ENCODE data around the gene YTHDF1.
"Not testable (repeated sequence)": the region's sequence is repeated elsewhere in the genome, so short reads cannot be mapped to it uniquely, and the experiment has no call there.

The YTHDF1 gene

DNA sequence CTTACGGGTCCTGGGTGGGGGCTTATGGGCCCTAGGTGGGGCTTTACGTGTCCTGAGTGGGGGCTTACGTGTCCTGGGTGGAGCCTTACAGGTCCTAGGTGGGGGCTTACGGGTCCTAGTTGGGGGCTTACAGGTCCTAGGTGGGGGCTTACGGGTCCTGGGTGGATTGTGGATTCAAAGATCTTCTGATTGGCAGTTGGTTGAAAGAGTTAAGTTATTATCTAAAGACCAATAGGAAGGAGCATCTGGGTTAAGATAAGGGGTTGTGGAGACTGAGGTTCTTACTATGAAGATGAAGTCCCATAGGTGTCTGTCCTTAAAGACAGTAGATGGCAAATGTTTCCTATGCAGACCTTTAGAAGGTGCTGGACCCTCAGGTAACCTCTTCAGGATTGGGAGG lies 11.3 kb upstream of the YTHDF1 start:
- no peak for DNase-seq (ENCODE audit: low read depth in 2 of 2)

DNA sequence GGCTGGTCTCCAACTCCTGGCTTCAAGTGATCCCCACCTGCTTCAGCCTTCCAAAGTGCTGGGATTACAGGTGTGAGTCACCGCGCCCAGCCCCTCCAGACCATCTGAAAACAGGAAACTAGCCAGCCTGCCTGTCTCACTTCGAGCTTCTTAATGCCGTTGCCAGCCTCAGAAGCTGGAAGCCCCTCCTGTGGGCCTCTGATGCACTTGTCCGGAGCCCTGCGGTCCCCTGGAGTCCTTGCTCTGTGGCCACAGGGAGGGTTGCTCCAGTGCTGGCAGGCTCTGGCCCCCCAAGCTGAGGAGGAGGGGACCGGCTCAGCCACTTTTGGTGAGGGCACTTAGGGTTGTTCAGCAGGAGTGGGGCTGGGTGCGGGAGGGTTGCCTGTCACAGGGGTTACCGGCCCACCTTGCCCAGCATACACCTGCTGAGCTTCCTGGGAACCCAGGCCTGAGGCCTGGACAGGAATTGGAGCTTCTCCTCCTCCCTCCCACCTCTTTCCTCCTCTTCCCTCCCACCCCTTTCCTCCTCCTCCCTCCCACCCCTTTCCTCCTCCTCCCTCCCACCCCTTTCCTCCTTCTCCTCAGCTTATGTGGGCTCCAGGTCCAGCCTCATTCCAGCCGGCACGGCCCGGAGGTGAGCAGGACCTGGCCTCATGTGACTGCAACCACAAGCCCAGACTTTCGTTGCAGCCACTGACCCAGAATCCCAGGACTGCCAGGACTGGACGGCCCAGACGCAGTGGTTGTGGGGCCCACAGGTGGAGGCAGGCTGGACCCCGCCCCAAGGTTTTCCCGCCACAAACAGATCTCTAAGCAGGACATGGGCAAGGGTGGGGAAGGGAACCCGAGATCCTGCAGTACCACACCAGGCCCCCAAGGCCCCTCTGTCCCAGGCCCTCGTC lies 10.4 kb upstream of the YTHDF1 start:
- no peak for DNase-seq (ENCODE audit: low read depth in 2 of 2)

DNA sequence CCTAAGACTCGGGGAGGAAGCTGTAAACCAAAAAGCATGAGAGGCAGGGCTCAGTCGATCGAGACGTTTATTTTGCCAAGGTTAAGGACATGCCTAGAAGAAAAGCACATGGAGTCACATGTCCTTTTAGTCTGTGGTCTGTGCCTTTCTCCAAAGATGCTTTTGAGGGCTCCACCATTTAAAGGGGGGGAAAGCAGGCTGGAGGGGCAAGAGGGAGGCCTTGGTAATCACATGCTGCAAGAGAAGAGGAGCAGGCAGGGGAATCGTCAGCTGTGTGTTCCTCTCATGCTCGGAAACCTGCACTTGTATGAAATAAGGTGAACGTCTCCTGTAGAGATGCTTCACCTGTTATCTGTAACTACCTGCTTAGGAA lies 9.1 kb upstream of the YTHDF1 start:
- DNase-seq (ENCODE audit: low read depth in 2 of 2) = no peak

DNA sequence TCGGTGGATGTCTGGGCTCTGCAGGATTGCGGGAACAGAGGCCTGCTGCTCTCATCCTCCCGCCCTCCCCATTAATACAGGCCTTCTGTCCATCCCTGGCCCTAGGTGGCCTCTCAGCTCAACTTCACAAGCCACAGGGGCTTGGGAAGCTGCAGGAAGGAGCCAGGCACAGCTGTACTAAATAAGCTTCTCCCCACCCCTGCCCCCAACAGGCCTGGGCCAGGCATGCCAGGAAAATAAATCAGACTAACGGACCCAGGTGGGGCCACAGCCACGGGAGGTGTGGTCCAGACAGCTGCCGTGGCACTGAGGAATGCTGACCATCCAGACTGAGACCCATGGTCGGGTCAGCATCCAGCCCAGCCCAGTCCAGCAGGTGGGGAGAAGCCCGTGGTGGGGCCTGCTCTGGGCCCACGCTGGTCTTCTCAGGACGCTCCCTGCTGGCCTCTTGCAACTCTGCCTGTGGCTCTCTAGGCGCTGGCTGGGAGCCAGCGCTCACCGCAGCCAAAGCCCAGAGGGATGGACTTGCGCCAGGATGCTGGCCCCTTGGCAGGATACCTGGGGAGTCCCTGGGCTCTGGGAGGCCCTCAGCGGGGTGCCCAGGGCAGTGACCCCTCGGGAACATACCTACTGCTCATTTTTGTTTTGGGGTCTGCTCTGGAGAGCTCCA lies 8.6 kb upstream of the YTHDF1 start:
- no peak for DNase-seq (ENCODE audit: low read depth in 2 of 2)

DNA sequence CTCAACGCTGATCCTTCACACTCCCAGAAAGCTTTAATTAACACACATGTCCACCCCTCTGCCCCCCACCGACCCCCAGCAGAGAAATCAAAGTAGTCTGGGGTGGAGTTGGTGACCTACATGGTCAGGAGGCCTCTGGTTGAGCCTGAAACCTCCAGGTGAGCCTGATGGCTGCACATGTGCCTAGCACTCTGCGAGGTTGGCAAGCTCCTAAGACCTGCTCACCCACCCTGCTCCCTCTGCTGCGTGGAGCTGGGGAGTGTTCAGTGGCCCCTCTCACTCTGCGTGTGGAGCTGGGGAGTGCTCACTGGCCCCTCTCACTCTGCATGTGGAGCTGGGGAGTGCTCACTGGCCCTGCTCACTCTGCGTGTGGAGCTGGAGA lies 7.9 kb upstream of the YTHDF1 start:
- no peak for DNase-seq (ENCODE audit: low read depth in 2 of 2)

DNA sequence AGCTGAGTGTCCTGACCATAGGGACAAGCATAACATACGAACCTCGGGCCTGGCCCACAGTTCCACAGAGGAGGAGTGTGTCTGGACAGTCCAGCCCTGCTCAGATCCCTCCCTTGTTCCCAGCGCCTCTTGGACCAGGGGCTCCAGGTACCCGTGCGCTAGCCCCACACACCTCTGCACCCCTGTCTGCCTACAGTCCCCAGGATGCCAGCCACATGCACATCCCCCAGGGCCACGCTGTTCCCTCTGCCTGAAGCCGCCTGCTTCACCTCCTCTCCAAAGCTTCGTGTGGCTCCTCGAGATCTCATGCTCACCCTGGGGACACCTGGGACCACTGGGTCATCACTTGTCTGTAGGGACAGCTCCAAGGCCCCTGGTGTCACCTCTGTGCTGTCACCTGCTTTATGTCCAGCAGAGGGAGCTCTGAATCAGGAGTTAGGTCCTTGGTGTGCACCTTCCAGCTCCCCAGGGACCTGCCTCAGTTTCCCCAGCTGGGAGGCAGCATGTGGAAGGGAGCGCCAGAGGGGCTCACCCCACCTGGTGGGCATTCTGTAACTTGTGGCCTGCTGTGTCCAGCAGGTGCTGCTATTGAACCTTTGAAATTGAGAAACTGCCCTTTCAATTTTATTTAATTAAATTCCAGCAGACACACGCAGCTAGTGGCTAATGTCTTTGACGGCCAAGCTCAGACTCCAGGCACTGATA lies 7.3 kb upstream of the YTHDF1 start:
- DNase-seq (ENCODE audit: low read depth in 2 of 2) = peak; percentile 22 to 36

DNA sequence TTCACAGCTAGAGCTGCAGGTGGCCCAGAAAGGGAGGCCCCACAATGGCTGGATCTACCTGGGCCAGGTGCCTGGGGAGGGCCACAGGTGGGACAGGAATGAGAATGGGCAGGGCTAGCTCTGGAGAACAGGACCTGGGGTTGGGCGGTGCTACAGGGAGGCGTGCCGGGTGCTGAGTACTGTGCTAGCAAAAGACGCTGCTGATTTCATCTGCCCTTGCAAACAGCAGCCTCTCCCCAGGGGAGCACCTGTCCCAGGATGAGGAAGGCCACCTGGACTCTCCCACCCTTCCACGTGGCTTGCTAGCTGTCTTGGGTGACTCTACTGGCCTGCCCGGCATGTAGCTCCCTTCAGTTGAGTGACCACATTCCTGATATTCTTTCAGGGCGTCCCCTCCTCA lies 6.6 kb upstream of the YTHDF1 start:
- no peak for DNase-seq (ENCODE audit: low read depth in 2 of 2)

DNA sequence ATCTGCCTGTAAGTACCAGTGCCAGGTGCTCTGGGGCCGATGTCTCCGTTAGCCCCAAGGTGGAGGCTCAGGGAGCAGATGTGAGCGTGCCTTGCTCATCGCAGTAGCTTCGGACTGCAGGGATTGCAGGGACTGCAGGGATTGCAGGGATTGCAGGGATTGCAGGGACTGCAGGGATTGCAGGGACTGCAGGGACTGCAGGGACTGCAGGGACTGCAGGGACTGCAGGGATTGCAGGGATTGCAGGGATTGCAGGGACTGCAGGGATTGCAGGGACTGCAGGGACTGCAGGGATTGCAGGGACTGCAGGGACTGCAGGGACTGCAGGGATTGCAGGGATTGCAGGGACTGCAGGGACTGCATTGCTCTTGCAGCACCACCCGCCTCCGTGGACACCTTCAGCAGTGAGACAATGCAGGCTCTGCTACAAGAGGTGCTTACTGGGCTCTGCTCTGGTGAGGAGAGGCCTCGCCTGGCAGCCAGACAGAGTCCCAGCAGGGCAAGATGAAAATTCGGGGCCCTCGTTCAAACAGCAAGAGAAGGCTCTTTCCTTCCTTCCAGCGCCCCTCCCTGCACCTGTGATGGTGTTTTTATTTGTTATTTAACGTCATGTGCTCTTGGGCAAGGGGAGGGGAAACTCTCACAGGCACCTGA lies 5.6 kb upstream of the YTHDF1 start:
- not testable (repeated sequence) for DNase-seq (ENCODE audit: low read depth in 2 of 2)

DNA sequence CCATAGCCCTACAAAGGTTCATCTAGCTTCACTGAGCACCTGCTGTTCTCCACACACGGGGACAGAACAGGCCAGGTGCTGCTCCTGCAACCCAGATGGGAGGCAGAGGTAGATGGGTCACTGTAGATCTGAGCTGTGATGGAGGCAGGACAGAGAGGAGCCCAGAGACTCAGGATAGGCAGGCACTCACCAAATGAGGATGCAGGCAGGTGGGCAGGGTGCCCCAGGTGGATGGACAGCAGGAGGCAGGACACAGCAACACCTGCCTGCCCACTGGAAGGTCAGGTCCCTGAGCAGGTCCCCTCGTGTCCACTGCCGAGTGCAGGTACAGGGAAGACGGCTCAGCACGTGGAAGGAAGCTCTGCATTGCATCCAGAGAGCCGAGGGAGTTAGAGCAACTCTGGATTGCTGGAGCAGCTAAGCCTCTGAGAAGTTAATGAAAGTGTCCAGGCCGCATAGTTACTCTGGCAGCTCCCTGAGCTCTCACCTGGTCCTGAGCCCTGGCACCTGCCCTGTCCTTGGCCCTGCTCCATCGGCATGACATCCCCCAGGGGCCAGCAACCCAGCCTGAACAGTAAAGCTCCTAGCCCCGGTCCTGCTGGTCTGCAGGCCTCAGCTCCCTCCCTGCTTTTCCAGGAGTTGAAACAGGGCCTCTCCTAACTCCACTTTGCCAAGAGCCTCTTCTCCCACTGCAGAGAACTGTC lies 4.9 kb upstream of the YTHDF1 start:
- DNase-seq (ENCODE audit: low read depth in 2 of 2) = no peak

DNA sequence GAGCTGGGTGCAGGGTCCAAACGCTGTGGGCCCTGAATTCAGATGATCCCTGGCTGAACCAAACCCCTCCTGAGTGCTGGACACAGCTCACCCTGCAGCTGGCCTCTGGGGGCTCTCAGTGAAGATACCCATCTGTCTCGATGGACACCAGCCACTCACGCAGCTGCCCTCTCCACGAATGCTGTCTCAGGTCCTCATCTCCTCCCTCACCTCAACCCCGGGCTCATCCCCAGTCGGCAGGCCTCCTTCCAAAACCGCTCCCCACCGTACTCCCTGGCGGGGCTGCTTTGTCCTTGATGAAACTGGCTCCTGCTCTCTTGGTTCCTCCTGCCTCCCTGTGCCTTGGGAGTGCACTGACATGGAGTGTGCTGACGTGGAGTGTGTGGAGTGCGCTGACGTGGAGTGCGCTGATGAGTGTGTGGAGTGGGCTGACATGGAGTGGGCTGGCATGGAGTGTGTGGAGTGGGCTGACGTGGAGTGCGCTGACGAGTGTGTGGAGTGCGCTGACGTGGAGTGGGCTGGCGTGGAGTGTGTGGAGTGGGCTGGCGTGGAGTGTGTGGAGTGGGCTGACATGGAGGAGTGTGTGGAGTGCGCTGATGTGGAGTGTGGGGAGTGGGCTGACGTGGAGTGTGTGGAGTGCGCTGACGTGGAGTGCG lies 4.1 kb upstream of the YTHDF1 start:
- no peak for DNase-seq (ENCODE audit: low read depth in 2 of 2)

DNA sequence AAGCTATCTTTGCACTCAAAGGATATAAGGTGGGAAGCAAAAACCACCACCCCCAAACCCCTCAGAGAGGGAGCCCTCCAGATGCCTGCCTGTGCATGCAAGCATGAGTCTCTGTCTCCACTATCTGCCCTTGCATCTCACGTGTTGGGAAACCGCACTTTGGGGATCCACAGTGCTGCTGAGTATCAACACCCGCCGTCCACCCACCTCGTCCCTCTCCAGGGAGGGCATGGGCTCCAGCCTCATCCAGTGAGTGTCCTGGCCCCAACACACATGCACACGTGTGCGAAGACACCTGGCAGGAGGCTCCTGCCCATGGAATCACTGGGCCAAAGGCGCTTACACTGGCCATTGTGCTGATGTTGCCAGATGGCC lies 3.5 kb upstream of the YTHDF1 start:
- no peak for DNase-seq (ENCODE audit: low read depth in 2 of 2)

DNA sequence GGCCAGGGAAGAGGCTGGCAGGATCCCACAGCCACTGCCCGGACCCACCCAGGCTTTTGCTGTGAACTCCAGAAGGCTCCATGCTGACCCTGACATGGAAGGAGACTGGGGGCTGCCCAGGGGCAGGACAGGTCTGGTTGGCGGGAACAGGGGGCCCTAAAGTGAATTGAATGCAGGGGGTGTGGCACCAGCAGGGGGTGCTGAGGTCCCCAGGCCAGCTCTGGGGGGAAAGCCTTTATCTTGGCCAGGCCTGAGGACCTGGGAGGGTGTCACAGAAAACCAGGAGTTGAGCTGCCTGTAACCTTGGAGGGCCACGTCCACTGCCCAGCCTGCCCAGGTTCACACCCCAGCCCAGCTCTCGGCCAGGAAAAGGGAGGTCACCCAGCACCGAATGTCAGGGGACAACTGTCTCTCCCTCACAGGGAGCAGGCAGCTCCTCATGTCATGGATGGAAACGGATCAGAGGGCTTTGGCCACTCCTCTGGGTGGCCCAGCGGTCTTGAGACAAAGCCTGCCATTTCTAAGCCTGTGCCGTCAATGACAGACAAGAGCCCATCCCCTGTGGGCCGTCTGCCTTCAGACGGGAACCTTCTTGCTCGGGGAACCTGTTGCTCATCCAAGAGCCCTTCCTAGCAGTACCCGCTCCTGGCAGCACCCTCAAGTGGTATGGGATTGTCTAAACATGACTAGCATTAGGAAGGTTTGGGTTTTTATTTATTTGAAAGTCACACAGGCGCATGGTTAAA lies 2.9 kb upstream of the YTHDF1 start:
- DNase-seq (ENCODE audit: low read depth in 2 of 2) = no peak

DNA sequence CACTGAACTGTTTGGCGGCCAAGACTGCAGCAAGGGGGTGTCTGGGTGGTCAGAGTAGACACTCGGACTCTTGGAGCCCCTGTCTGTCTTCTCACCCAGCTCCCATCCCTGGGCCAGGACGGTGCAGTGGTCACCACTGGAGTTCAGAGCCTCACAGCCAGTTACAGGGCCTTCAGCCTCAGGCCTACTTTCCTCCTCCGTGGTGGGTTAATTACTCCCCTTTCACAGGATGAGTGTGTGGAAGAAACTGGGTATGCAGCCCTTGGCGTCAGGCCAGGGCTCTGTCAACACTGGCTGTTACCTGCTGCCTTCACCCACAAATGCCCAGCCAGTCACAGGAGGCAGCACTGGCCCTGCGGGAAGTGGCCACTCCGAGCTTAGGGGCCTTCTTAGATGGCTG lies 1.8 kb upstream of the YTHDF1 start:
- no peak for DNase-seq (ENCODE audit: low read depth in 2 of 2)

DNA sequence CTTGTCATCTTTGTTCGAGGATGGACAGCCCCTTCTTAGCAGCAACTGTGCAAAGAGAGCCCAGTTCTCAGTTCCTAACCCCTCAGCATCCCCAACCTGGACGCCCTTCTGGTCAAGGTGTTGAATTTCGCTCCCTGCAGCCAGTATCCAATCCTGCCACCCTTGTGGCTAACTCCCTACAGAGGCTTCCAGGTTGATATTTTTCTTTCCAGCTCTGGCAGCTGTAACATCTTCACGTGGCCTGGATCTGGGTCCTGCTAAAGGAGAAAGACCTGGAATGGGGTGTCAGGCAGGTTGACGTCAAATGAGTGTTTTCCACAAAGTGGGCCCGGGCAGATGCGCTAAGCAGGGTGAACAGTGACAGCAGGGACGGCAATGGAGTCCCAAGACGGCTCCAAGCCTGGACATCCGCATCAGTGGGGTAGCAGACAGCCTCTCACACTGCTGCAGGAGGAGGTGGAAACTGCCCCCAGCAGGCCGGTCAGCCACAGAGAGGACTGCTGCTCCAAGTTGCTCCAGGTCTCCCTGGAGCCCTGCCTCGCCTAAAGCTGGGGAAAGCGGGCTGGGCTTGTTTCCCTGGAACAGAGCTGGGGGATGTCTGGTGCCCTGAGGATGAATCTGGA lies 1.0 kb upstream of the YTHDF1 start:
- DNase-seq (ENCODE audit: low read depth in 2 of 2) = no peak

DNA sequence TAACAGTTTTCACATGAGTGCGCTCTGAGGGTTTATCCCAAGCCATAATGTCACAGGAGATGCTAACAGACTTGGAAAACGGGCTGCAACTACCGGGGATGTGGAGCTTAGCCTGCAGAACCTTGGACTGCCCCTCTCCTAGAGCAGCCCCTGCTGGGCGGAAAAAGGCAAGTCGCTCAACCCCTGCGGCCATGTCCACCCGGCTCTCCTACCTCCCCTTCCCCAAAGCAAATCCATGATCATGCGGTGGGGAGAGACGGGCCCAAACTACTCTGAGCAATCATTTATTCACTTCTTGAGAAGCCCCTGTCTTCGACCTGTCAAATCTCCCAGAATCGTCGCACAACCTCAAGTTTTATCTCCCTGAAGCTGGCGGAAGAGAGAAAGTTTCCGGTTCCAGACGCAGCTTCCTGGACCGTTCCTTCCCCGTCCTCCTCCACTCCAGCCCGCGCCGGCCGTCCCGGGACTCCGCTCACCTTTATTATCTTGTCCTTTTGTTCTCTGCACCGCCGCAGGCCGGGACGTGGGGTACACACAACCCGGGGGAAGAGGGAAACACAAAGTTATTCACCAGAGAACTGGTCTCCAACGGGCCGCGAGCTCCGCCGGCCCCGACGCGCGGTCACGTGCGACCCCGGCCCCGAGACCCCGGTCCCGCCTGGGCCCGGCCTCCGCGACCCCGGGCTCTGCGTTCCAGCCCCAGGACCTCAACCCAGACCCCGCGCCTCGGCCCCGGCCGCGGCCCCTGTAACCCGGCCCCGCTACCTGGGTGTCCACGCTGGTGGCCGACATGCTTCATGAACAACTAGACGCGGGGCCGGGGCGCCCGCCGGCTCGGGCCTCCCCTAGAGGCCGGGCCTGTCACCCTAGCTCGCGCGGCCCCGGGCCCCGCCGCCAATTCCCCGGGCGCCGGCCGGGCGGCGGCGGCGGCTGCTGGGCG lies 560 bp downstream of the YTHDF1 start:
- no peak for DNase-seq (ENCODE audit: low read depth in 2 of 2)

DNA sequence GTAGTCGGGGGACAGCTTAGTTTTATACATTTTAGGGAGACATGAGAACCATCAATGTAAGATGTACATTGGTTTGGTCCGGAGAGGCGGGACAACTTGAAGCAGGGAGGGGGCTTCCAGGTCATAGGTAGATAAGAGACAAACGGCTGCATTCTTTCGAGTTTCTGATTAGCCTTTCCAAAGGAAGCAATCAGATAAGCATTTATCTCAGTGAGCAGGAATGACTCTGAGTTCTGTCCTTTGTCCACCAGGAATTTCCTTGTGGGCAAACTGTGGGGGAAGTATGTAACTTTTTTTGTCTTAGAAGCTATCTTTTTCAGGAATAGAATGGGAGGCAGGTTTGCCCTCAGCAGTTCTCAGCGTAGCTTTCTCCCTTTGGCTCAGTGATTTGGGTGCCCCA lies 1.4 kb downstream of the YTHDF1 start:
- DNase-seq (ENCODE audit: low read depth in 2 of 2) = no peak

DNA sequence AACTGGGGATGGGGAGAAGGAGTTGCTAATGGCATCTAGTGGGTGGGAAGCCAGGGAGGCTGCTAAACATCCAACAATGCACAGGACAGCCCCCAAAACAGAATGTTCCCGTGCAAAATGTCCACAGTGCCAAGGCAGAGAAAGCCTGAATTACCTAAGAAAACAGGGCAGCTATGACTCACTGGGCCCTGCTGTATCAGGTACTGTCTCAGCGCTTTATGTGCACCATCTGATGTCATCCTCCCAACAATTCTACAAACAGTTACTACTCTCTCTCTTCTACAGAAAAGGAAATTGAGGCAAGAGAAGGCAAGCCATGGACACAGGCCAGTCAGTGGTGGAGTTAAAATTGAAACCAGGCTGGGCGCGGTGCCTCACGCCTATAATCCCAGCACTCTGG lies 3.1 kb downstream of the YTHDF1 start:
- no peak for DNase-seq (ENCODE audit: low read depth in 2 of 2)

DNA sequence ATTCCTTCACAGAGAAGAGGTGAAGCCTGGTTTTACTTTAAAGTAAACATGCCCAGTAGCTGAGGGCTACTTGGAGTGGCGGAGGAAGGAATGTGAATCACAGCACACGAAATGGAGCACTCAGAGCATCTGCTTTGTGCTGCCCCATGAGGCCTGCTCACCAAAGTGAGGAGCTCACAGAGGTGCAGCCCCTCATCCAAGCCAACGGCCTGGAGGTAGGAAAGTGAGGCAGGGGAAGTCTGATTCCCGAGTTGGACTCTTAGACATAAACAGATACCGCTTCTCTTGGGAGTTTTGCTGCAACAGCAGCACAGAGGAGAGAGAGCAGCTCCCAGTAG lies 3.6 kb downstream of the YTHDF1 start:
- no peak for DNase-seq (ENCODE audit: low read depth in 2 of 2)

DNA sequence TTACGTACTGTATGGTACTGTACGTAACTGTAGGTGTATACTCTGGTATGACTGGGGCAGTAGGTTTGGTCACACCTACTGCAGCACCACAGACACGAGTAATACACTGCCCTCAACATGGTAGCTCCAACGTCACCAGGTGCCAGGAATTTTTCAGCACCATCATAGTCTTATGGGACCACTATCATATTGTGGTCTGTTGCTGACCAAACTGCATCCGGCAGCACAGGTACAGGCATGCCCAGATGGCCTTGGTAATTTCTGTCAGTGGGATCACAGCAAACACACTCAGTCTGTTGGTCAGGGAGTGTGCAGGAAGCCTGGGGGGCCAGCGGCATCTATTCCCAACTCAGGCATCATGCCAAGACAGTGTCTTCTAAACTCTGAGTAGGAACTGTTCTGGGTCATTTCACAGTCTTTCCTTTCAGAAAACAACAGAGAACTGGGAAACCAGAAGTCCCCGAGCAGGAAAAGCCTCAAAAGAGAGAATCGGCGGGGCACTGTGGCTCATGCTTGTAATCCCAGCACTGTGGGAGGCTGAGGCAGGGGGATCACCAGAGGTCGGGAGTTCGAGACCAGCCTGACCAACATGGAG lies 5.8 kb downstream of the YTHDF1 start:
- no peak for DNase-seq (ENCODE audit: low read depth in 2 of 2)
